SK-N-SH treated with all-trans-retinoic acid at 6 μM for 48 hours (cell line): Measurements from ENCODE around the gene PDE6B.
"Not testable (repeated sequence)": the region's sequence is repeated elsewhere in the genome, so short reads cannot be mapped to it uniquely, and the experiment has no call there.

Source experiments
- ATAC-seq: fragments of 200-7000 bp; cut with Tn5 transposase; 3 replicates; pipeline ENCODE4 v1.9.1; 2020; ENCODE audit warnings: mild to moderate bottlenecking, moderate library complexity
- BACH2 ChIP-seq: fragments of 250-450 bp; sonication (Bioruptor Pico); IDR thresholded peaks from 2 replicates; pipeline ENCODE4 v1.9.0; 2021; ENCODE audit warnings: mild to moderate bottlenecking, borderline replicate concordance
- CREB5 ChIP-seq: fragments of 250-450 bp; sonication (Bioruptor Pico); IDR thresholded peaks from 2 replicates; pipeline ENCODE4 v1.5.1; 2020; ENCODE audit warnings: low read depth, mild to moderate bottlenecking, moderate library complexity
- CSDC2 ChIP-seq: fragments of 250-450 bp; sonication (Bioruptor Pico); IDR thresholded peaks from 2 replicates; pipeline ENCODE4 v1.5.0; 2020; ENCODE audit warnings: mild to moderate bottlenecking, moderate library complexity
- CSRNP3 ChIP-seq: fragments of 250-450 bp; sonication (Bioruptor Pico); IDR thresholded peaks from 2 replicates; pipeline ENCODE4 v1.5.1; 2021; ENCODE audit warnings: mild to moderate bottlenecking, moderate library complexity
- ESRRG ChIP-seq: fragments of 250-450 bp; sonication (Bioruptor Pico); IDR thresholded peaks from 2 replicates; pipeline ENCODE4 v1.6.1; 2021; ENCODE audit warnings: mild to moderate bottlenecking
- GLIS3 ChIP-seq: fragments of 250-450 bp; sonication (Bioruptor Pico); IDR thresholded peaks from 2 replicates; pipeline ENCODE4 v1.5.0; 2020; ENCODE audit warnings: mild to moderate bottlenecking, moderate library complexity
- ISL1 ChIP-seq: fragments of 250-450 bp; sonication (Bioruptor Pico); IDR thresholded peaks from 2 replicates; pipeline ENCODE4 v2.1.2; 2022; ENCODE audit warnings: mild to moderate bottlenecking, moderate library complexity
- OSR1 ChIP-seq: fragments of 250-450 bp; sonication (Bioruptor Pico); IDR thresholded peaks from 2 replicates; pipeline ENCODE4 v1.8.0; 2022; ENCODE audit warnings: moderate library complexity, mild to moderate bottlenecking, inconsistent platforms
- PATZ1 ChIP-seq: fragments of 250-450 bp; sonication (Bioruptor Pico); IDR thresholded peaks from 2 replicates; pipeline ENCODE4 v1.8.0; 2020; ENCODE audit warnings: mild to moderate bottlenecking, moderate library complexity, borderline replicate concordance
- POU6F1 ChIP-seq: fragments of 250-450 bp; sonication (Bioruptor Pico); IDR thresholded peaks from 2 replicates; pipeline ENCODE4 v1.8.0; 2021; ENCODE audit warnings: low read depth, mild to moderate bottlenecking, moderate library complexity, borderline replicate concordance
- PPARA ChIP-seq: fragments of 250-450 bp; sonication (Bioruptor Pico); IDR thresholded peaks from 2 replicates; pipeline ENCODE4 v1.5.0; 2020; ENCODE audit warnings: mild to moderate bottlenecking, borderline replicate concordance
- RARB ChIP-seq: fragments of 250-450 bp; sonication (Bioruptor Pico); IDR thresholded peaks from 2 replicates; pipeline ENCODE4 v1.8.0; 2021; ENCODE audit warnings: mild to moderate bottlenecking, moderate library complexity
- TCF4 ChIP-seq: fragments of 250-450 bp; sonication (Bioruptor Pico); IDR thresholded peaks from 2 replicates; pipeline ENCODE4 v1.8.0; 2021; ENCODE audit warnings: mild to moderate bottlenecking, moderate library complexity, borderline replicate concordance
- TOX ChIP-seq: fragments of 250-450 bp; sonication (Bioruptor Pico); IDR thresholded peaks from 2 replicates; pipeline ENCODE4 v1.8.0; 2021; ENCODE audit warnings: mild to moderate bottlenecking, moderate library complexity, borderline replicate concordance
- TSHZ2 ChIP-seq: fragments of 250-450 bp; sonication (Bioruptor Pico); IDR thresholded peaks from 2 replicates; pipeline ENCODE4 v1.5.0; 2020; ENCODE audit warnings: mild to moderate bottlenecking, moderate library complexity
- ZC3H10 ChIP-seq: fragments of 250-450 bp; sonication (Bioruptor Pico); IDR thresholded peaks from 2 replicates; pipeline ENCODE4 v1.5.1; 2021; ENCODE audit warnings: mild to moderate bottlenecking, moderate library complexity
- ZFP3 ChIP-seq: fragments of 250-450 bp; sonication (Bioruptor Pico); IDR thresholded peaks from 2 replicates; pipeline ENCODE4 v1.5.0; 2020; ENCODE audit warnings: mild to moderate bottlenecking, moderate library complexity
- ZFP30 ChIP-seq: fragments of 450-650 bp; formaldehyde crosslinking; IDR thresholded peaks from 2 replicates; pipeline ENCODE4 v1.5.0; 2022; ENCODE audit warnings: mild to moderate bottlenecking, moderate library complexity
- ZNF565 ChIP-seq: fragments of 450-650 bp; formaldehyde crosslinking; conservative IDR thresholded peaks from 2 replicates; pipeline ENCODE4 v1.5.0; 2020; ENCODE audit warnings: low read depth, mild to moderate bottlenecking, moderate library complexity
- ZNF70 ChIP-seq: fragments of 450-650 bp; formaldehyde crosslinking; IDR thresholded peaks from 2 replicates; pipeline ENCODE4 v1.5.0; 2020; ENCODE audit warnings: mild to moderate bottlenecking, moderate library complexity
- ZNF8 ChIP-seq: fragments of 450-650 bp; formaldehyde crosslinking; IDR thresholded peaks from 2 replicates; pipeline ENCODE4 v1.5.0; 2020; ENCODE audit warnings: mild to moderate bottlenecking, moderate library complexity

PDE6B gene

GRCh38 chr4:667545-667925 lies 42.2 kb downstream of the PDE6B start:
- TF ChIP-seq CSRNP3 (CRISPR knock-in tag) (no peak), CREB5 (CRISPR knock-in tag) (no peak), PATZ1 (CRISPR knock-in tag) (no peak), BACH2 (CRISPR knock-in tag) (no peak), ZFP30 (CRISPR knock-in tag) (no peak), ZFP3 (no peak), POU6F1 (CRISPR knock-in tag) (no peak), ISL1 (no peak), PPARA (no peak), TCF4 (CRISPR knock-in tag) (no peak), ZNF565 (CRISPR knock-in tag) (no peak), GLIS3 (CRISPR knock-in tag) (no peak), ZNF8 (CRISPR knock-in tag) (no peak), ZNF70 (CRISPR knock-in tag) (no peak), ESRRG (CRISPR knock-in tag) (no peak), OSR1 (CRISPR knock-in tag) (no peak), RARB (CRISPR knock-in tag) (no peak), ZC3H10 (CRISPR knock-in tag) (no peak), TOX (CRISPR knock-in tag) (no peak)
- ATAC-seq: no peak; the same call in 1 of the 3 replicates

GRCh38 chr4:668219-668618 lies 42.8 kb downstream of the PDE6B start:
- not testable (repeated sequence) for ATAC-seq

GRCh38 chr4:669806-670559 lies 44.6 kb downstream of the PDE6B start:
- not testable (repeated sequence) for ATAC-seq

GRCh38 chr4:671769-672168 lies 46.4 kb downstream of the PDE6B start:
- no peak for ATAC-seq
- TF ChIP-seq CSRNP3 (CRISPR knock-in tag) (no peak), PPARA (no peak), CREB5 (CRISPR knock-in tag) (no peak), TSHZ2 (CRISPR knock-in tag) (no peak), ZNF565 (CRISPR knock-in tag) (no peak), OSR1 (CRISPR knock-in tag) (no peak), GLIS3 (CRISPR knock-in tag) (no peak), ESRRG (CRISPR knock-in tag) (no peak), PATZ1 (CRISPR knock-in tag) (no peak), CSDC2 (CRISPR knock-in tag) (no peak)
